Hepatocyte (in vitro differentiated cells): ENCODE measurements around the gene CELSR1. TPM values are rescaled to one million over a fixed set of nuclear protein-coding genes. Genes with fewer than 3 reads are reported as not detected.

Experiments
- DNase-seq: peaks from one replicate; pipeline ENCODE4 v3.0.0-alpha.2; 2016; ENCODE audit warnings: low spot score
- H2AFZ ChIP-seq: fragments of 200-600 bp; sonication (generic); 2 replicates; pipeline ENCODE4 v1.6.0; 2016; ENCODE audit warnings: antibody characterized with exemption, mild to moderate bottlenecking
- H3K27ac ChIP-seq: fragments of 200-600 bp; sonication (generic); 2 replicates; pipeline ENCODE4 v1.5.1; 2016; ENCODE audit warnings: mild to moderate bottlenecking
- H3K27me3 ChIP-seq: fragments of 200-600 bp; sonication (generic); 2 replicates; pipeline ENCODE4 v1.6.1; 2016
- H3K36me3 ChIP-seq: fragments of 200-600 bp; sonication (generic); replicated peaks from 2 replicates; pipeline ENCODE4 v1.5.1; 2016; ENCODE audit warnings: low read depth; ENCODE audit not compliant: insufficient read depth
- H3K4me1 ChIP-seq: fragments of 200-600 bp; sonication (generic); 2 replicates; pipeline ENCODE4 v1.5.1; 2016; ENCODE audit warnings: mild to moderate bottlenecking, moderate library complexity; ENCODE audit not compliant: insufficient read depth
- H3K4me2 ChIP-seq: fragments of 200-600 bp; sonication (generic); 2 replicates; pipeline ENCODE4 v1.6.0; 2016
- H3K4me3 ChIP-seq: fragments of 200-600 bp; sonication (generic); 2 replicates; pipeline ENCODE4 v1.5.1; 2016; ENCODE audit warnings: mild to moderate bottlenecking
- H3K79me2 ChIP-seq: fragments of 200-600 bp; sonication (generic); 2 replicates; pipeline ENCODE4 v1.6.0; 2017; ENCODE audit warnings: mild to moderate bottlenecking
- H3K9me2 ChIP-seq: fragments of 200-600 bp; sonication (generic); replicated peaks from 2 replicates; pipeline ENCODE4 v1.6.0; 2017; ENCODE audit warnings: mild to moderate bottlenecking; ENCODE audit not compliant: insufficient read depth
- H3K9me3 ChIP-seq: fragments of 200-600 bp; sonication (generic); 2 replicates; pipeline ENCODE4 v1.5.1; 2016; ENCODE audit warnings: low read depth, mild to moderate bottlenecking
- H4K20me1 ChIP-seq: fragments of 200-600 bp; sonication (generic); 2 replicates; pipeline ENCODE4 v1.6.0; 2016; ENCODE audit warnings: mild to moderate bottlenecking; ENCODE audit not compliant: insufficient read depth, poor library complexity, severe bottlenecking
- CTCF ChIP-seq: fragments of 200-600 bp; sonication (generic); IDR thresholded peaks from 2 replicates; pipeline ENCODE4 v1.5.1; 2016; ENCODE audit warnings: antibody characterized with exemption, mild to moderate bottlenecking; ENCODE audit not compliant: poor library complexity
- EZH2 ChIP-seq: fragments of 200-600 bp; sonication (generic); IDR thresholded peaks from 2 replicates; pipeline ENCODE4 v1.6.1; 2016; ENCODE audit warnings: antibody characterized with exemption, mild to moderate bottlenecking, borderline replicate concordance
- EZH2phosphoT487 ChIP-seq: fragments of 200-600 bp; sonication (generic); IDR thresholded peaks from one replicate; pipeline ENCODE4 v1.6.1; 2018; ENCODE audit warnings: antibody characterized with exemption, mild to moderate bottlenecking, low read depth, moderate library complexity; ENCODE audit not compliant: unreplicated experiment, severe bottlenecking
- WGBS: methylation state at CpG from one replicate; pipeline ENCODE4 v1.1.6; 2016; ENCODE audit warnings: low lambda C conversion rate; ENCODE audit errors: missing lambda C conversion rate; 5-methylcytosine and 5-hydroxymethylcytosine counted together
- polyA plus RNA-seq: library from polyadenylated mRNA; unstranded; fragments of >200 nt; fragmentation: Nextera tagmentation; extraction: Ambion mirVana; gene quantifications from 2 replicates; pipeline ENCODE4 v1.2.1, GENCODE V29; 2016
- total RNA-seq: library from RNA; depleted of rRNA; stranded (reverse); fragments of >200 nt; gene quantifications from 2 replicates; pipeline ENCODE4 v1.2.3, GENCODE V29; 2014

CELSR1 gene
- total and polyA plus RNA-seq, 2 experiments from 2014 or later = 3.0 to 8.7 TPM

GRCh38 chr22:46374663-46375474, 162.6 kb downstream of the CELSR1 start:
- Histone ChIP-seq H3K4me2 (no peak overlapping the region), H4K20me1 (no peaks in the 10 kb centered on the region), H3K9me2 (no peaks in the 10 kb centered on the region), H3K27me3 (no peaks in the 10 kb centered on the region), H2AFZ (no peak overlapping the region), H3K27ac (no peak overlapping the region), H3K4me1 (peaks cover 25% of the 10 kb centered on the region), H3K36me3 (no peaks in the 10 kb centered on the region), H3K4me3 (no peak overlapping the region), H3K9me3 (peaks cover 5% of the 10 kb centered on the region), H3K79me2 (no peaks in the 10 kb centered on the region)
- no peak for DNase-seq
- 97% methylated on average over 38 of the region's 38 CpGs for WGBS
- TF ChIP-seq CTCF (no peak), EZH2phosphoT487 (no peak), EZH2 (no peak)

GRCh38 chr22:46373921-46374662, 163.3 kb downstream of the CELSR1 start:
- 85% methylated on average over 31 of the region's 31 CpGs for WGBS

GRCh38 chr22:46373159-46373558, 164.3 kb downstream of the CELSR1 start:
- 87% methylated on average over 8 of the region's 8 CpGs for WGBS
- no peaks in the 10 kb centered on the region for H4K20me1 ChIP-seq

More at GRCh38 chr22:46373921-46374662, 163.3 kb downstream of the CELSR1 start:
- Histone ChIP-seq H3K4me3 (no peak overlapping the region), H3K27me3 (no peaks in the 10 kb centered on the region), H3K27ac (no peak overlapping the region), H4K20me1 (no peaks in the 10 kb centered on the region), H3K36me3 (no peaks in the 10 kb centered on the region), H3K9me3 (peaks cover 5% of the 10 kb centered on the region), H3K79me2 (no peaks in the 10 kb centered on the region), H3K4me1 (peaks cover 18% of the 10 kb centered on the region), H3K4me2 (no peak overlapping the region), H3K9me2 (no peaks in the 10 kb centered on the region), H2AFZ (no peak overlapping the region)
- TF ChIP-seq EZH2 (no peak), CTCF (no peak), EZH2phosphoT487 (no peak)
- DNase-seq = no peak

More at GRCh38 chr22:46373159-46373558, 164.3 kb downstream of the CELSR1 start:
- Histone ChIP-seq H3K4me2 (no peak overlapping the region), H3K36me3 (no peaks in the 10 kb centered on the region), H2AFZ (no peak overlapping the region), H3K9me3 (peaks cover 5% of the 10 kb centered on the region), H3K4me3 (no peak overlapping the region), H3K27ac (no peak overlapping the region), H3K27me3 (no peaks in the 10 kb centered on the region), H3K9me2 (no peaks in the 10 kb centered on the region), H3K4me1 (peaks cover 8% of the 10 kb centered on the region), H3K79me2 (no peaks in the 10 kb centered on the region)
- no peak for DNase-seq
- no peak for TF ChIP-seq EZH2
- TF ChIP-seq EZH2phosphoT487 = no peak
- no peak for TF ChIP-seq CTCF
